Neutrophil (primary cell): ENCODE data around the gene IFT122.

ENCODE experiments used
- H3K27ac ChIP-seq: fragments of 200-600 bp; sonication (generic); 2 replicates; pipeline ENCODE4 v1.5.1; 2016; ENCODE audit warnings: mild to moderate bottlenecking, moderate library complexity
- H3K27me3 ChIP-seq: fragments of 200-600 bp; sonication (generic); 2 replicates; pipeline ENCODE4 v1.6.0; 2016; ENCODE audit warnings: mild to moderate bottlenecking
- H3K36me3 ChIP-seq: fragments of 200-600 bp; sonication (generic); 2 replicates; pipeline ENCODE4 v1.5.1; 2017
- H3K4me1 ChIP-seq, 2 experiments: fragments of 200-600 bp in 1 of 2; sonication (generic) in 1 of 2; 1 replicate in 1 of 2; 2 replicates in 1 of 2; pipeline versions ENCODE4 v1.5.1 to v1.6.1; 2013 to 2016; ENCODE audit warnings: low read depth in 1 of 2, low read length in 1 of 2, mild to moderate bottlenecking in 1 of 2, moderate library complexity in 1 of 2; ENCODE audit not compliant: control insufficient read depth in 1 of 2, insufficient read depth in 1 of 2
- H3K4me3 ChIP-seq, 2 experiments: fragments of 200-600 bp in 1 of 2; sonication (generic) in 1 of 2; 1 replicate in 1 of 2; 2 replicates in 1 of 2; pipeline ENCODE4 v1.5.1; 2013 to 2016; ENCODE audit warnings: low read depth in 1 of 2, low read length in 1 of 2, mild to moderate bottlenecking in 1 of 2, moderate library complexity in 1 of 2
- H3K9me3 ChIP-seq: fragments of 200-600 bp; sonication (generic); 2 replicates; pipeline ENCODE4 v1.5.1; 2016
- TF ChIP-seq, protein P1 (sequence below): fragments of 200-600 bp; sonication (generic); IDR thresholded peaks from 2 replicates; pipeline ENCODE4 v1.5.1; 2016; ENCODE audit warnings: antibody characterized with exemption

IFT122 gene

GRCh38 chr3:129562803-129563202 is 122.8 kb downstream of the IFT122 start:
- Histone ChIP-seq H3K4me3 (no peak overlapping the region), H3K27me3 (no peaks in the 10 kb centered on the region), H3K9me3 (no peaks in the 10 kb centered on the region), H3K36me3 (no peaks in the 10 kb centered on the region), H3K27ac (no peak overlapping the region), H3K4me1 (no peaks in the 10 kb centered on the region)
- TF ChIP-seq, protein P1, sequence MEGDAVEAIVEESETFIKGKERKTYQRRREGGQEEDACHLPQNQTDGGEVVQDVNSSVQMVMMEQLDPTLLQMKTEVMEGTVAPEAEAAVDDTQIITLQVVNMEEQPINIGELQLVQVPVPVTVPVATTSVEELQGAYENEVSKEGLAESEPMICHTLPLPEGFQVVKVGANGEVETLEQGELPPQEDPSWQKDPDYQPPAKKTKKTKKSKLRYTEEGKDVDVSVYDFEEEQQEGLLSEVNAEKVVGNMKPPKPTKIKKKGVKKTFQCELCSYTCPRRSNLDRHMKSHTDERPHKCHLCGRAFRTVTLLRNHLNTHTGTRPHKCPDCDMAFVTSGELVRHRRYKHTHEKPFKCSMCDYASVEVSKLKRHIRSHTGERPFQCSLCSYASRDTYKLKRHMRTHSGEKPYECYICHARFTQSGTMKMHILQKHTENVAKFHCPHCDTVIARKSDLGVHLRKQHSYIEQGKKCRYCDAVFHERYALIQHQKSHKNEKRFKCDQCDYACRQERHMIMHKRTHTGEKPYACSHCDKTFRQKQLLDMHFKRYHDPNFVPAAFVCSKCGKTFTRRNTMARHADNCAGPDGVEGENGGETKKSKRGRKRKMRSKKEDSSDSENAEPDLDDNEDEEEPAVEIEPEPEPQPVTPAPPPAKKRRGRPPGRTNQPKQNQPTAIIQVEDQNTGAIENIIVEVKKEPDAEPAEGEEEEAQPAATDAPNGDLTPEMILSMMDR: no peak

GRCh38 chr3:129563332-129563731 is 123.3 kb downstream of the IFT122 start:
- Histone ChIP-seq H3K9me3 (no peaks in the 10 kb centered on the region), H3K4me3 (no peak overlapping the region), H3K4me1 (no peaks in the 10 kb centered on the region), H3K27me3 (no peaks in the 10 kb centered on the region), H3K36me3 (no peaks in the 10 kb centered on the region), H3K27ac (no peak overlapping the region)
- TF ChIP-seq, protein P1: no peak

DNA sequence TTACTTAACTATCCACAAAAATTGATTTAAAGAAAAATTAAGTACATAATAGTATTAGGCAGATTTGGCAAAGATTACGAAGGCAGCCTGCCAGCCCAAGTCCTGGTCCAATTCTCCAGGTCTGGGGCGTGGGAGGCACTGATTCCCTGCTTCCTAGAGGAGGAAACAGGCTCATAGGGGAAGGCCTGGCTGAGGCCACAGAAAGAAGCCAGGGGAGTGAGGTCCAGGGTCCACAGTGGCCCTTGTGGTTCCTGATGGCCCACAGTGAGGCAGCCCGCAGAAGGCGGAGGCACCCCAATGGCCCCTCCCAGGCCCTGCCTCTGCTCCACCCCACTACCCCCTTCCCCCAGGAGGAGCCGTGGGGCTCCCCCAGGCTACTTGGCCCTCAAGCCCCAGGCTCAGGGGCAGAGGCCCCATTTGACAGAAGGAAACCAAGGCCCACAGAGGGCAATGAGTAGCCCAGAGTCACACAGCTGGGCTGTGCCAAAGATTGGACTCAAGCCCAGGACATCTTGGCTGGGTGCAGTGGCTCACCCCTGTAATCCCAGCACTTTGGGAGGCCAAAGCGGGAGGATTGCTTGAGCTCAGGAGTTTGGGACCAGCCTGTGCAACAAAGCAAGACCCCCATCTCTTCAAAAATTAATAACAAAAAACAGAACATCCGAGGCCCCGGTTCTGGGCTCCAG is 124.0 kb downstream of the IFT122 start:
- Histone ChIP-seq H3K9me3 (no peaks in the 10 kb centered on the region), H3K36me3 (no peaks in the 10 kb centered on the region), H3K4me3 (no peak overlapping the region), H3K27ac (no peak overlapping the region), H3K4me1 (no peaks in the 10 kb centered on the region), H3K27me3 (no peaks in the 10 kb centered on the region)
- TF ChIP-seq, protein P1: no peak

DNA sequence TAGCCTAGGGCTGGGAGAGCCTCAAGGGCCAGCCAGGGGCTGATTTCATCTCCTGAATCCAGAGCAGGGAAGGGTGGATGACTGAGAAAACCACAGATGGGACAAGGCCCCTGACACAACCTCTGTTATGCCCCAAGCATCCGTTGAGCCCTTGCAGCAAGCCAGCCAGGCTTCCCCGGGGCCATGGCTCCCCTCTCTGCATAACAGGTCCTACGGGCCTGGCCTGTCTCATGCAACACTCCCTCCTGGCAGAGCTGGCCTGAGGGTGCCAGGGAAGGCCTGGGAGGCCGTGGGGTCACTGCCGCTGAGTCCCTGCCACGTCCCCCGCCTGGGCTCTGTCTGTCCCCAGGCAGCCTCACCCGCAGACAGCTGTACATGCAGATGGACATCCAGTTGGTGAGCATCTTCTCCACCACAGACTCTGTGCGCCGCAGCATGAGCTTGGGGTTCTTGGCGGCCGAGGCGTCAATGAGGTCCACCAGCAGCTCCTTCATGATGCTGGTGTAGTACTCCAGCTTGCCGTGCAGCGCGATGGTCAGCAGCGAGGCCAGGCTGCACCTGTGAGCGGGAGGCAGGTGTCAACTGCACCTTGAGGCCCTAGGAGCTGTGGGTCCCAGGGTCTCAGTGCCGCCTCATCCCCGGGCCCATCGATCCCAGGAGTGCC is 125.1 kb downstream of the IFT122 start:
- Histone ChIP-seq H3K36me3 (no peaks in the 10 kb centered on the region), H3K27ac (no peak overlapping the region)

DNA sequence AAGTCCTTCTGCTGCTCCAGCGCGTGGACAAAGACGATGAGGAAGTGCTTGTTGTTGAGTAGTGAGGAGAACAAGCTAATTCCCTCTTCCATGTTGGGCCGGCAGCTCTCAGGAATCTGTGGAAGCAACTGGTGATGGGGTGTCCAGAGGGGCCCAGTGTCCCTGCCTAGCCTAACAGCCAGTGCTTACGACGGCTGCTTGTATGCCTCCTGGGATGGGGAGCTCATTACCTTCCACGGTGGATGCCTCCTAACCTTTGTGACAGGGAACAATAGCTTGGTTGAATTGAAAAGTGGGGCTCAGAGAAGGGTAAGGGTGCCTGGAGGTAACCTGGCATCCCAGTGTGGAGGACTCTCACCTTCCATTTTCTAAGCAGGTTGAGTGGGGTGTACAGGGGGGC is 125.9 kb downstream of the IFT122 start:
- no peaks in the 10 kb centered on the region for H3K4me1 ChIP-seq
- no peaks in the 10 kb centered on the region for H3K27me3 ChIP-seq
- no peaks in the 10 kb centered on the region for H3K36me3 ChIP-seq
- H3K9me3 ChIP-seq: no peaks in the 10 kb centered on the region
- TF ChIP-seq, protein P1: no peak
- no peak overlapping the region for H3K27ac ChIP-seq
- H3K4me3 ChIP-seq: no peak overlapping the region

More for the DNA sequence above, 125.1 kb downstream of the IFT122 start:
- Histone ChIP-seq H3K9me3 (no peaks in the 10 kb centered on the region), H3K4me1 (no peaks in the 10 kb centered on the region), H3K4me3 (no peak overlapping the region), H3K27me3 (no peaks in the 10 kb centered on the region)
- TF ChIP-seq, protein P1: no peak
